Panc1 (cell line): ENCODE measurements around the gene AIG1.

ENCODE experiments used
- POLR2AphosphoS5 ChIP-seq: IDR thresholded peaks from 2 replicates; pipeline ENCODE4 v1.6.1; 2012; ENCODE audit warnings: mild to moderate bottlenecking, low read depth, low read length, moderate library complexity
- TCF7L2 ChIP-seq: IDR thresholded peaks from 2 replicates; pipeline ENCODE4 v1.6.1; 2011; ENCODE audit warnings: mild to moderate bottlenecking, low read depth, low read length, inconsistent platforms
- TF ChIP-seq, protein P1 (sequence below): fragments of 450-650 bp; IDR thresholded peaks from 2 replicates; pipeline ENCODE4 v1.5.1; 2017; ENCODE audit warnings: mild to moderate bottlenecking

DNA sequence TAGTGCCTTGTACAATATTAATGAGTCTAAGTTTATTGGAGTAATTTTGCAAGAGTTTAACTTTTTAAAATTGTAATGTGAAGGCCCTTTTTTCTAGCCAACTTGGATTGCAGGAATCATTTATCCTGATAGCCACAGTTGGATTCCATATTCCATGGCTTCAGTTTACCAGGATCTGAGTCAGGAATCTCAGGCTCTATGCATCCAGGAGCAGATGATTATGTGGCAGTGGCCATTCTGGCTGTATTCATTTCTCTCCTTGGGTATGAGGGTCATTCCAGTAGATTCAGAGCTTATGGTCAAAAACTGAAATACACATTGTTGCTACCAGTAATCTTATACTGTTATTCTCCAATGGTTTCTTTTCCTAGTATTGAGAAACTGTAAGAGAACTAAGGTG lies 2.9 kb downstream of the AIG1 start:
- TF ChIP-seq, protein P1, sequence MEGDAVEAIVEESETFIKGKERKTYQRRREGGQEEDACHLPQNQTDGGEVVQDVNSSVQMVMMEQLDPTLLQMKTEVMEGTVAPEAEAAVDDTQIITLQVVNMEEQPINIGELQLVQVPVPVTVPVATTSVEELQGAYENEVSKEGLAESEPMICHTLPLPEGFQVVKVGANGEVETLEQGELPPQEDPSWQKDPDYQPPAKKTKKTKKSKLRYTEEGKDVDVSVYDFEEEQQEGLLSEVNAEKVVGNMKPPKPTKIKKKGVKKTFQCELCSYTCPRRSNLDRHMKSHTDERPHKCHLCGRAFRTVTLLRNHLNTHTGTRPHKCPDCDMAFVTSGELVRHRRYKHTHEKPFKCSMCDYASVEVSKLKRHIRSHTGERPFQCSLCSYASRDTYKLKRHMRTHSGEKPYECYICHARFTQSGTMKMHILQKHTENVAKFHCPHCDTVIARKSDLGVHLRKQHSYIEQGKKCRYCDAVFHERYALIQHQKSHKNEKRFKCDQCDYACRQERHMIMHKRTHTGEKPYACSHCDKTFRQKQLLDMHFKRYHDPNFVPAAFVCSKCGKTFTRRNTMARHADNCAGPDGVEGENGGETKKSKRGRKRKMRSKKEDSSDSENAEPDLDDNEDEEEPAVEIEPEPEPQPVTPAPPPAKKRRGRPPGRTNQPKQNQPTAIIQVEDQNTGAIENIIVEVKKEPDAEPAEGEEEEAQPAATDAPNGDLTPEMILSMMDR: no peak
- TF ChIP-seq POLR2AphosphoS5: no peak
- no peak for TF ChIP-seq TCF7L2
